IMR-90 (cell line): Measurements from ENCODE around the gene MIEF1. TPM values are rescaled to one million over a fixed set of nuclear protein-coding genes. Genes with fewer than 3 reads are reported as not detected.
A peak's percentile ranks its signal among the peaks of the same experiment; 100 is the strongest.

Experiments used
- ATAC-seq: fragments of 200-7000 bp; cut with Tn5 transposase; 2 replicates; pipeline ENCODE4 v1.9.1; 2020; ENCODE audit warnings: low read depth, mild to moderate bottlenecking, moderate library complexity
- BruUV-seq: library from RNA; stranded (reverse); fragments of 400-500 nt; replicated peaks from 2 replicates; lab custom pipeline; 2021; lab: Mats Ljungman, UMichigan
- CTCF ChIA-PET: fragments of 300-600 bp; formaldehyde crosslinking; extraction: SDS; loops from one replicate; lab custom pipeline; 2021; ENCODE audit warnings: antibody characterized with exemption; lab: Yijun Ruan, JAX
- POLR2A ChIA-PET: fragments of 300-600 bp; sonication (Branson Sonifier 250); formaldehyde crosslinking; loops from one replicate; lab custom pipeline; 2022; ENCODE audit warnings: antibody characterized with exemption; ENCODE audit not compliant: unreplicated experiment; lab: Charles Lee
- DNase-seq: peaks from one replicate; pipeline ENCODE4 v3.0.0; 2013
- H2AFZ ChIP-seq: replicated peaks from 2 replicates; pipeline ENCODE3; 2013; ENCODE audit warnings: low read length, mild to moderate bottlenecking; ENCODE audit not compliant: poor library complexity
- H2AK5ac ChIP-seq: 2 replicates; pipeline ENCODE4 v1.6.1; 2013; ENCODE audit warnings: low read depth, low read length, inconsistent platforms
- H2AK9ac ChIP-seq: replicated peaks from 2 replicates; pipeline ENCODE3; 2013; ENCODE audit warnings: mild to moderate bottlenecking, low read depth, low read length, moderate library complexity; ENCODE audit not compliant: poor library complexity
- H2BK120ac ChIP-seq: 2 replicates; pipeline ENCODE4 v1.6.1; 2013; ENCODE audit warnings: low read depth, low read length, inconsistent platforms
- H2BK15ac ChIP-seq: 3 replicates; pipeline ENCODE4 v1.6.1; 2013; ENCODE audit warnings: low read depth, low read length, inconsistent platforms
- H2BK20ac ChIP-seq: 2 replicates; pipeline ENCODE4 v1.6.1; 2013; ENCODE audit warnings: low read depth, mild to moderate bottlenecking, inconsistent platforms, low read length, moderate library complexity
- H2BK5ac ChIP-seq: 2 replicates; pipeline ENCODE4 v1.6.1; 2013; ENCODE audit warnings: mild to moderate bottlenecking, low read depth, low read length, inconsistent platforms; ENCODE audit not compliant: poor library complexity, severe bottlenecking
- H3K14ac ChIP-seq: replicated peaks from 2 replicates; pipeline ENCODE4 v1.6.1; 2013; ENCODE audit warnings: low read depth, low read length, inconsistent platforms
- H3K18ac ChIP-seq: 2 replicates; pipeline ENCODE4 v1.6.1; 2013; ENCODE audit warnings: low read depth, low read length, control low read depth
- H3K23ac ChIP-seq: 2 replicates; pipeline ENCODE4 v1.6.1; 2013; ENCODE audit warnings: low read depth, low read length, inconsistent platforms
- H3K27ac ChIP-seq: 2 replicates; pipeline ENCODE4 v1.5.1; 2013; ENCODE audit warnings: mild to moderate bottlenecking, control low read depth, low read length; ENCODE audit not compliant: insufficient read depth
- H3K27me3 ChIP-seq: 2 replicates; pipeline ENCODE4 v1.6.1; 2013; ENCODE audit warnings: low read length; ENCODE audit not compliant: control insufficient read depth, insufficient read depth
- H3K36me3 ChIP-seq: 2 replicates; pipeline ENCODE4 v1.6.1; 2013; ENCODE audit warnings: low read length, mixed read lengths; ENCODE audit not compliant: control insufficient read depth, insufficient read depth
- H3K4ac ChIP-seq: 2 replicates; pipeline ENCODE4 v1.6.1; 2013; ENCODE audit warnings: low read depth, low read length, inconsistent platforms
- H3K4me1 ChIP-seq: 2 replicates; pipeline ENCODE4 v1.6.1; 2013; ENCODE audit warnings: low read length, mixed read lengths; ENCODE audit not compliant: control insufficient read depth, insufficient read depth
- H3K4me2 ChIP-seq: 2 replicates; pipeline ENCODE4 v1.6.1; 2013; ENCODE audit warnings: low read depth, mild to moderate bottlenecking, control low read depth, low read length, moderate library complexity
- H3K4me3 ChIP-seq: 2 replicates; pipeline ENCODE4 v1.5.1; 2013; ENCODE audit warnings: low read depth, mild to moderate bottlenecking, control low read depth, low read length, moderate library complexity; ENCODE audit not compliant: insufficient read depth
- H3K56ac ChIP-seq: 2 replicates; pipeline ENCODE4 v1.6.1; 2013; ENCODE audit warnings: low read length, inconsistent platforms; ENCODE audit not compliant: insufficient read depth; ENCODE audit errors: extremely low read depth
- H3K79me1 ChIP-seq, 2 experiments: 2 replicates each; pipeline ENCODE4 v1.6.1; 2013; ENCODE audit warnings: low read length in 2 of 2, inconsistent platforms in 1 of 2, low read depth in 1 of 2
- H3K9ac ChIP-seq: 2 replicates; pipeline ENCODE4 v1.6.1; 2013; ENCODE audit warnings: low read depth, low read length, control low read depth
- H3K9me1 ChIP-seq: 2 replicates; pipeline ENCODE4 v1.6.1; 2013; ENCODE audit warnings: low read length, inconsistent platforms; ENCODE audit not compliant: insufficient read depth
- H3K9me3 ChIP-seq: 2 replicates; pipeline ENCODE4 v1.6.1; 2013; ENCODE audit warnings: low read length; ENCODE audit not compliant: control insufficient read depth, insufficient read depth
- H4K20me1 ChIP-seq: 2 replicates; pipeline ENCODE4 v1.6.1; 2013; ENCODE audit warnings: low read length, inconsistent platforms; ENCODE audit not compliant: insufficient read depth
- H4K5ac ChIP-seq: 2 replicates; pipeline ENCODE4 v1.6.1; 2013; ENCODE audit warnings: mild to moderate bottlenecking, low read depth, low read length, control low read depth
- H4K8ac ChIP-seq, 2 experiments: 2 replicates each; pipeline ENCODE4 v1.6.1; 2013; ENCODE audit warnings: low read depth in 2 of 2, low read length in 2 of 2, control low read depth in 1 of 2, inconsistent platforms in 1 of 2
- H4K91ac ChIP-seq: 2 replicates; pipeline ENCODE4 v1.6.1; 2013; ENCODE audit warnings: low read depth, low read length, inconsistent platforms; ENCODE audit not compliant: insufficient read depth
- BHLHE40 ChIP-seq: fragments of 150-350 bp; IDR thresholded peaks from 2 replicates; pipeline ENCODE4 v1.6.1; 2016; ENCODE audit warnings: mild to moderate bottlenecking, low read depth, low read length
- CEBPB ChIP-seq: IDR thresholded peaks from 2 replicates; pipeline ENCODE4 v1.6.1; 2012; ENCODE audit warnings: low read depth, low read length, improper control_type of control experiment
- CHD1 ChIP-seq: IDR thresholded peaks from 2 replicates; pipeline ENCODE4 v1.6.1; 2012; ENCODE audit warnings: low read depth, low read length, improper control_type of control experiment
- CTCF ChIP-seq: conservative IDR thresholded peaks from 2 replicates; pipeline ENCODE4 v1.5.1; 2012; ENCODE audit warnings: mild to moderate bottlenecking, low read depth, low read length, improper control_type of control experiment
- ELK1 ChIP-seq: fragments of 150-350 bp; IDR thresholded peaks from 2 replicates; pipeline ENCODE4 v1.6.1; 2016; ENCODE audit warnings: low read depth, mild to moderate bottlenecking, low read length, moderate library complexity, borderline replicate concordance
- FOS ChIP-seq: fragments of 150-350 bp; IDR thresholded peaks from 2 replicates; pipeline ENCODE4 v1.6.1; 2016; ENCODE audit warnings: low read depth, low read length
- MAFK ChIP-seq: IDR thresholded peaks from 2 replicates; pipeline ENCODE4 v1.6.1; 2012; ENCODE audit warnings: low read depth, low read length, improper control_type of control experiment
- MAZ ChIP-seq: IDR thresholded peaks from 2 replicates; pipeline ENCODE4 v1.6.1; 2012; ENCODE audit warnings: low read depth, mild to moderate bottlenecking, low read length, improper control_type of control experiment, moderate library complexity, borderline replicate concordance
- MXI1 ChIP-seq: IDR thresholded peaks from 2 replicates; pipeline ENCODE4 v1.6.1; 2012; ENCODE audit warnings: low read depth, mild to moderate bottlenecking, low read length, moderate library complexity, borderline replicate concordance
- NFE2L2 ChIP-seq: fragments of 150-350 bp; IDR thresholded peaks from 2 replicates; pipeline ENCODE4 v1.6.1; 2016; ENCODE audit warnings: low read depth, mild to moderate bottlenecking, low read length
- POLR2A ChIP-seq: IDR thresholded peaks from 2 replicates; pipeline ENCODE4 v1.6.1; 2012; ENCODE audit warnings: mild to moderate bottlenecking, low read depth, low read length
- RAD21 ChIP-seq: IDR thresholded peaks from 2 replicates; pipeline ENCODE4 v1.6.1; 2012; ENCODE audit warnings: low read length, improper control_type of control experiment
- RFX5 ChIP-seq: IDR thresholded peaks from 2 replicates; pipeline ENCODE4 v1.8.0; 2012; ENCODE audit warnings: low read depth, mild to moderate bottlenecking, low read length, moderate library complexity
- SMC3 ChIP-seq: fragments of 150-350 bp; IDR thresholded peaks from 2 replicates; pipeline ENCODE4 v1.6.1; 2016; ENCODE audit warnings: low read depth, mild to moderate bottlenecking, antibody characterized with exemption, low read length, moderate library complexity
- USF2 ChIP-seq: fragments of 150-350 bp; IDR thresholded peaks from 2 replicates; pipeline ENCODE4 v1.6.1; 2017; ENCODE audit warnings: mild to moderate bottlenecking, antibody characterized with exemption, low read length, low read depth
- WGBS, 2 experiments: methylation state at CpG; one replicate each; pipeline versions ENCODE4 v1.1.5 to v1.1.7; 2013; ENCODE audit warnings: missing lambda C conversion rate in 2 of 2; ENCODE audit not compliant: insufficient read length in 1 of 2; ENCODE audit errors: extremely low coverage in 2 of 2; 5-methylcytosine and 5-hydroxymethylcytosine counted together
- dilution Hi-C: fragments of 300-500 bp; cut with HindIII; formaldehyde crosslinking; loops from one replicate; pipeline ENCODE4 v1.14.3; 2018; ENCODE audit warnings: low sequenced_read_pairs; ENCODE audit not compliant: unreplicated experiment
- in situ Hi-C: fragments of 300-500 bp; cut with MboI; formaldehyde crosslinking; loops from 3 replicates; pipeline ENCODE4 v1.14.3; 2019; ENCODE audit warnings: low sequenced_read_pairs, inconsistent platforms, mixed read lengths
- intact Hi-C: fragments of 100-400 bp; cut with micrococcal nuclease; formaldehyde crosslinking; loops from 2 replicates; pipeline ENCODE4 v1.10.0; 2022
- polyA plus RNA-seq, 3 experiments: library from polyadenylated mRNA; depleted of rRNA; stranded (reverse); fragments of >200 nt; gene quantifications; 2 replicates each; pipeline ENCODE4 v1.2.3, GENCODE V29; 2012; ENCODE audit warnings: low replicate concordance in 1 of 3
- total RNA-seq: library from RNA; depleted of rRNA; stranded (reverse); fragments of >200 nt; gene quantifications from 2 replicates; pipeline ENCODE4 v1.2.3, GENCODE V29; 2012

The MIEF1 gene
- total and polyA plus RNA-seq, 2 of the 4 experiments (the other 2 are of a cell fraction) = 9.7 to 16.9 TPM

- intact Hi-C loops = no loop called here
- Histone ChIP-seq H3K14ac (no peak overlapping the region), H3K36me3 (no peaks in the 10 kb centered on the region), H3K27ac (no peak overlapping the region), H4K91ac (no peak overlapping the region), H2BK15ac (no peak overlapping the region), H3K4me3 (no peak overlapping the region), H2AK5ac (no peak overlapping the region), H2AK9ac (no peak overlapping the region), H2BK5ac (no peak overlapping the region), H4K5ac (no peak overlapping the region), H3K27me3 (peaks cover 8% of the 10 kb centered on the region), H3K18ac (no peak overlapping the region), H3K23ac (no peak overlapping the region), H3K9ac (no peak overlapping the region), H3K4me1 (peaks cover 16% of the 10 kb centered on the region), H3K4ac (no peak overlapping the region), H3K9me1 (peaks cover 10% of the 10 kb centered on the region; the same call in 1 of the 2 replicates), H3K9me3 (no peaks in the 10 kb centered on the region), H4K8ac (no peak overlapping the region), H4K20me1 (no peaks in the 10 kb centered on the region), H3K79me1 (no peaks in the 10 kb centered on the region), H2AFZ (peak overlapping the region; percentile 50), H3K4me2 (no peak overlapping the region), H3K56ac (no peak overlapping the region), H2BK20ac (no peak overlapping the region), H2BK120ac (no peak overlapping the region)
- BruUV-seq = no TSS peak
- dilution Hi-C loops = no loop called here
- ATAC-seq = no peak
- ChIA-PET POLR2A (interaction anchor here (0.9 kb wide), 1 partner anchor 24 kb away, joined by 4 read pairs; the partner anchor contains the start of gene MIEF1), CTCF (no interaction called here)
- no peak for TF ChIP-seq CTCF
- TF ChIP-seq POLR2A = no peak
- no peak for TF ChIP-seq BHLHE40
- no peak for TF ChIP-seq RFX5
- TF ChIP-seq NFE2L2 = no peak
- TF ChIP-seq RAD21 = no peak
- TF ChIP-seq ELK1 = no peak
- no peak for TF ChIP-seq MAZ
- no peak for TF ChIP-seq USF2
- no peak for TF ChIP-seq FOS
- no peak for TF ChIP-seq MXI1
- no peak for TF ChIP-seq CEBPB
- no peak for TF ChIP-seq SMC3
- no peak for TF ChIP-seq CHD1
- no peak for TF ChIP-seq MAFK
- peak; percentile 6 for DNase-seq
- 27% methylated on average over 7 of the region's 9 CpGs; no CpG with 5 or more reads in 1 of the 2 experiments for WGBS, 2 experiments
- in situ Hi-C loops = no loop called here
Observed at GRCh38 chr22:39478441-39478850, 23.6 kb upstream of the MIEF1 start.
